ENCODE results near the gene ATF6B. TPM values are rescaled to one million over a fixed set of nuclear protein-coding genes. Genes with fewer than 3 reads are reported as not detected.
A peak's percentile ranks its signal among the peaks of the same experiment; 100 is the strongest.

ATF6B gene
- total and polyA plus RNA-seq, 2 of the 8 experiments (the other 6 are each of a cell fraction or from before 2014, with no cell fraction given) = 38.1 to 42.2 TPM

DNA sequence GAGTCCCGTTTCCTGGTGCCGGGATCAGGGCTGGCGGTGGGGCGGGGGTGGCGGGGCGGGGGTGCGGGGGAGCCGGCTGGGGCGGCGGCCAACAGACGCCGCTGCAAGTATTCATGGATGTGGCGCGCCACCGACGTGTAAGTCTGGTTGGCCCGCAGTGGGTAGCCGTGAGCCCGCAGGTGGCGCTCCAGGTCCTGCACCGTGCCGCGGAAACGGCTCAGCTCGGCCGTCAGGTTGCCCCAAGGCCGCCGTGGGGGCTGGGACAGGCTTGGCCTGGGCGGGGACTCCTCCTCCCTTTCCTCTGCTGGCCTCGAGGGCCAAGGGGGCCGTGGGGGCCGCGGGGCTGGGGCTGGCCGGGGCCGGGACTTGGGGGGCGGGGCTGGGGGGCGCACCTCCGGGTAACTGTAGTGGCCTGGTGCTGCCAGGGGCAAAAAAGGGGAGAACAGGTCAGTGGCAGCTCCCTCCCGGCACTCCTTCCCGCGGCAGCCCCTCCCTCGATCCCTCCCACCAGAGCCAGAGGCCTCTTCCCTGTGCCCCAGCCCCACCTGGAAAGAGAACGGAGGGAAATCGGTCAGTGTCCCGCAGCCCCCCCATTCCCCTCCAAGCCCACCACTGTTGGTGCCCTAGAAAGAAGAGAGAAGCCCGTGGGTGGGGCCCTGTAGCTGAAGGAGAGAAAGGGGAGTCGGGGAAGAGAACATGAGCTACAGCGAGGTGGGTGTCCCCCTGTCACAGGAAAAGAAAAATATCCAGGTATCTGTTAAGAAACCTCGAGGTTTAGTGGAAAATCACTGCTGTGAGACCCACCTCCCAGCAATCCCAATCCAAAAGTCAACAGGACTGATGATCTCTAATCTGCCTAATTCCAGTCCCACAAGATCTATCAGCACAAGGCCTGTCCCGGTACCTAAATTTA lies 40.2 kb downstream of the ATF6B start (continued):
- TF ChIP-seq, protein P1, sequence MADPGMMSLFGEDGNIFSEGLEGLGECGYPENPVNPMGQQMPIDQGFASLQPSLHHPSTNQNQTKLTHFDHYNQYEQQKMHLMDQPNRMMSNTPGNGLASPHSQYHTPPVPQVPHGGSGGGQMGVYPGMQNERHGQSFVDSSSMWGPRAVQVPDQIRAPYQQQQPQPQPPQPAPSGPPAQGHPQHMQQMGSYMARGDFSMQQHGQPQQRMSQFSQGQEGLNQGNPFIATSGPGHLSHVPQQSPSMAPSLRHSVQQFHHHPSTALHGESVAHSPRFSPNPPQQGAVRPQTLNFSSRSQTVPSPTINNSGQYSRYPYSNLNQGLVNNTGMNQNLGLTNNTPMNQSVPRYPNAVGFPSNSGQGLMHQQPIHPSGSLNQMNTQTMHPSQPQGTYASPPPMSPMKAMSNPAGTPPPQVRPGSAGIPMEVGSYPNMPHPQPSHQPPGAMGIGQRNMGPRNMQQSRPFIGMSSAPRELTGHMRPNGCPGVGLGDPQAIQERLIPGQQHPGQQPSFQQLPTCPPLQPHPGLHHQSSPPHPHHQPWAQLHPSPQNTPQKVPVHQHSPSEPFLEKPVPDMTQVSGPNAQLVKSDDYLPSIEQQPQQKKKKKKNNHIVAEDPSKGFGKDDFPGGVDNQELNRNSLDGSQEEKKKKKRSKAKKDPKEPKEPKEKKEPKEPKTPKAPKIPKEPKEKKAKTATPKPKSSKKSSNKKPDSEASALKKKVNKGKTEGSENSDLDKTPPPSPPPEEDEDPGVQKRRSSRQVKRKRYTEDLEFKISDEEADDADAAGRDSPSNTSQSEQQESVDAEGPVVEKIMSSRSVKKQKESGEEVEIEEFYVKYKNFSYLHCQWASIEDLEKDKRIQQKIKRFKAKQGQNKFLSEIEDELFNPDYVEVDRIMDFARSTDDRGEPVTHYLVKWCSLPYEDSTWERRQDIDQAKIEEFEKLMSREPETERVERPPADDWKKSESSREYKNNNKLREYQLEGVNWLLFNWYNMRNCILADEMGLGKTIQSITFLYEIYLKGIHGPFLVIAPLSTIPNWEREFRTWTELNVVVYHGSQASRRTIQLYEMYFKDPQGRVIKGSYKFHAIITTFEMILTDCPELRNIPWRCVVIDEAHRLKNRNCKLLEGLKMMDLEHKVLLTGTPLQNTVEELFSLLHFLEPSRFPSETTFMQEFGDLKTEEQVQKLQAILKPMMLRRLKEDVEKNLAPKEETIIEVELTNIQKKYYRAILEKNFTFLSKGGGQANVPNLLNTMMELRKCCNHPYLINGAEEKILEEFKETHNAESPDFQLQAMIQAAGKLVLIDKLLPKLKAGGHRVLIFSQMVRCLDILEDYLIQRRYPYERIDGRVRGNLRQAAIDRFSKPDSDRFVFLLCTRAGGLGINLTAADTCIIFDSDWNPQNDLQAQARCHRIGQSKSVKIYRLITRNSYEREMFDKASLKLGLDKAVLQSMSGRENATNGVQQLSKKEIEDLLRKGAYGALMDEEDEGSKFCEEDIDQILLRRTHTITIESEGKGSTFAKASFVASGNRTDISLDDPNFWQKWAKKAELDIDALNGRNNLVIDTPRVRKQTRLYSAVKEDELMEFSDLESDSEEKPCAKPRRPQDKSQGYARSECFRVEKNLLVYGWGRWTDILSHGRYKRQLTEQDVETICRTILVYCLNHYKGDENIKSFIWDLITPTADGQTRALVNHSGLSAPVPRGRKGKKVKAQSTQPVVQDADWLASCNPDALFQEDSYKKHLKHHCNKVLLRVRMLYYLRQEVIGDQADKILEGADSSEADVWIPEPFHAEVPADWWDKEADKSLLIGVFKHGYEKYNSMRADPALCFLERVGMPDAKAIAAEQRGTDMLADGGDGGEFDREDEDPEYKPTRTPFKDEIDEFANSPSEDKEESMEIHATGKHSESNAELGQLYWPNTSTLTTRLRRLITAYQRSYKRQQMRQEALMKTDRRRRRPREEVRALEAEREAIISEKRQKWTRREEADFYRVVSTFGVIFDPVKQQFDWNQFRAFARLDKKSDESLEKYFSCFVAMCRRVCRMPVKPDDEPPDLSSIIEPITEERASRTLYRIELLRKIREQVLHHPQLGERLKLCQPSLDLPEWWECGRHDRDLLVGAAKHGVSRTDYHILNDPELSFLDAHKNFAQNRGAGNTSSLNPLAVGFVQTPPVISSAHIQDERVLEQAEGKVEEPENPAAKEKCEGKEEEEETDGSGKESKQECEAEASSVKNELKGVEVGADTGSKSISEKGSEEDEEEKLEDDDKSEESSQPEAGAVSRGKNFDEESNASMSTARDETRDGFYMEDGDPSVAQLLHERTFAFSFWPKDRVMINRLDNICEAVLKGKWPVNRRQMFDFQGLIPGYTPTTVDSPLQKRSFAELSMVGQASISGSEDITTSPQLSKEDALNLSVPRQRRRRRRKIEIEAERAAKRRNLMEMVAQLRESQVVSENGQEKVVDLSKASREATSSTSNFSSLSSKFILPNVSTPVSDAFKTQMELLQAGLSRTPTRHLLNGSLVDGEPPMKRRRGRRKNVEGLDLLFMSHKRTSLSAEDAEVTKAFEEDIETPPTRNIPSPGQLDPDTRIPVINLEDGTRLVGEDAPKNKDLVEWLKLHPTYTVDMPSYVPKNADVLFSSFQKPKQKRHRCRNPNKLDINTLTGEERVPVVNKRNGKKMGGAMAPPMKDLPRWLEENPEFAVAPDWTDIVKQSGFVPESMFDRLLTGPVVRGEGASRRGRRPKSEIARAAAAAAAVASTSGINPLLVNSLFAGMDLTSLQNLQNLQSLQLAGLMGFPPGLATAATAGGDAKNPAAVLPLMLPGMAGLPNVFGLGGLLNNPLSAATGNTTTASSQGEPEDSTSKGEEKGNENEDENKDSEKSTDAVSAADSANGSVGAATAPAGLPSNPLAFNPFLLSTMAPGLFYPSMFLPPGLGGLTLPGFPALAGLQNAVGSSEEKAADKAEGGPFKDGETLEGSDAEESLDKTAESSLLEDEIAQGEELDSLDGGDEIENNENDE (IDR thresholded peaks at IDR 0.05; ENCODE audit: insufficient replicate concordance, low read length) = no peak
- TF ChIP-seq KDM4A (IDR thresholded peaks at IDR 0.05; ENCODE audit: low read depth, low read length, severe bottlenecking) (peak; percentile 44), CTBP2 (IDR thresholded peaks at IDR 0.05; ENCODE audit: borderline replicate concordance, insufficient read depth, insufficient read length, low read length) (no peak), GTF2F1 (IDR thresholded peaks at IDR 0.05; ENCODE audit: borderline replicate concordance, low read depth, low read length) (no peak), CEBPB (IDR thresholded peaks at IDR 0.05; ENCODE audit: low read depth, low read length) (no peak)
- TF ChIP-seq, protein P2, sequence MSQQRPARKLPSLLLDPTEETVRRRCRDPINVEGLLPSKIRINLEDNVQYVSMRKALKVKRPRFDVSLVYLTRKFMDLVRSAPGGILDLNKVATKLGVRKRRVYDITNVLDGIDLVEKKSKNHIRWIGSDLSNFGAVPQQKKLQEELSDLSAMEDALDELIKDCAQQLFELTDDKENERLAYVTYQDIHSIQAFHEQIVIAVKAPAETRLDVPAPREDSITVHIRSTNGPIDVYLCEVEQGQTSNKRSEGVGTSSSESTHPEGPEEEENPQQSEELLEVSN (IDR thresholded peaks at IDR 0.05) = no peak
- TF ChIP-seq, protein P3, sequence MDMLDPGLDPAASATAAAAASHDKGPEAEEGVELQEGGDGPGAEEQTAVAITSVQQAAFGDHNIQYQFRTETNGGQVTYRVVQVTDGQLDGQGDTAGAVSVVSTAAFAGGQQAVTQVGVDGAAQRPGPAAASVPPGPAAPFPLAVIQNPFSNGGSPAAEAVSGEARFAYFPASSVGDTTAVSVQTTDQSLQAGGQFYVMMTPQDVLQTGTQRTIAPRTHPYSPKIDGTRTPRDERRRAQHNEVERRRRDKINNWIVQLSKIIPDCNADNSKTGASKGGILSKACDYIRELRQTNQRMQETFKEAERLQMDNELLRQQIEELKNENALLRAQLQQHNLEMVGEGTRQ (IDR thresholded peaks at IDR 0.05; ENCODE audit: low read length) = 0 out of 2 replicates have a peak, but pooled peaks have one; percentile 34

Measured in H1 (cell line).